ENCODE data around the gene NPTN.
"Not testable (repeated sequence)": the region's sequence is repeated elsewhere in the genome, so short reads cannot be mapped to it uniquely, and the experiment has no call there.

Gene NPTN

DNA sequence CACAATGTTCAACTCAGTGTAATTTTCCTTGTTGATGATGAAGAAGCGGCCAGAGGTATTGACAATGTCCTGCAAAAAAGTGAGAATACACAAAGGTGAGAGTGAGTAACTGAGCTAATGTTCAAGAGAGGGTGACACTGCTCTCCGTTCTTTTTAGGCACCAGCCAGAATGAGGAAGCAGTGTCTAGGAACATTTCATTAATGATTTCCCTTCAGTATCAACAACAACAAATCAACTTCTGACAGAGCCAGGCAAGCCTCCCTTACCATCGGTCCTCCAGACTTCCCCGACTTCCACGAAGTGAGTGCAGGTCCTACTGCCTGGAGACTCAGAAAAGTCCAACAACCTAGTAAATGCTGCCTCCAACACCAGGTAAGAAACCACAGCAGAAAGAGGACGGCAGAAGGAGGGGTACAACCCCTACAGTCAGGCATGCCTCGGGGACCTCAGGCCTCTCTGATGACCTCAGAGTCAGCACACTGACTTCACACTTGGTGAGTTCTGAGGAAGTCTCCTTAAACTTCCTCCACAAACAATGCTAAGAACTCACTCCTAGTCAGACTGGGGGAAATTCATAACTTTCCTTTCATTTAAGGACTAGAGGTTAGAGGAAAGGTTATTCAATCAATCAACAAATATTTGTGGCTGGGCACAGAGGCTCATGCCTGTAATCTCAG lies 62.7 kb downstream of the NPTN start:
- DNase-seq: no peak

DNA sequence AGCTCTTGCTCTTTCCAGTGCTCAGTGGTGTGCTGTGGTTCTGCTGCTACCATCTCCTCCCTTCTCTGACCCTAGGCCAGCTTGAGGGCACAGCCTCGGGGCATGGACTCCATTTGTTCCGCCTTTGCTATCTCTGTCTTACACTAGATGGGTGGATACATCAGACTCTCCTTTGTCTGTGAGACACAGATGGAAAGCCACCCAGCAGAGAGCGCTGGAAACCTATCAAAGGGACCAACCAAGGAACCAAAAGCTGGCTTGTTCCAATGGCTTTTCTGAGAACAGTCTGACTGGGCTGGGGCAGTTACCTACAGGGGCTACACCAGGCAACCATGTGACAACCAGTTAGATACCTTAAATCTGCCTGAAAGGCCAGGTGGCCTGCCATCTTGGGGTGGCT lies 63.8 kb downstream of the NPTN start:
- no peak for DNase-seq

DNA sequence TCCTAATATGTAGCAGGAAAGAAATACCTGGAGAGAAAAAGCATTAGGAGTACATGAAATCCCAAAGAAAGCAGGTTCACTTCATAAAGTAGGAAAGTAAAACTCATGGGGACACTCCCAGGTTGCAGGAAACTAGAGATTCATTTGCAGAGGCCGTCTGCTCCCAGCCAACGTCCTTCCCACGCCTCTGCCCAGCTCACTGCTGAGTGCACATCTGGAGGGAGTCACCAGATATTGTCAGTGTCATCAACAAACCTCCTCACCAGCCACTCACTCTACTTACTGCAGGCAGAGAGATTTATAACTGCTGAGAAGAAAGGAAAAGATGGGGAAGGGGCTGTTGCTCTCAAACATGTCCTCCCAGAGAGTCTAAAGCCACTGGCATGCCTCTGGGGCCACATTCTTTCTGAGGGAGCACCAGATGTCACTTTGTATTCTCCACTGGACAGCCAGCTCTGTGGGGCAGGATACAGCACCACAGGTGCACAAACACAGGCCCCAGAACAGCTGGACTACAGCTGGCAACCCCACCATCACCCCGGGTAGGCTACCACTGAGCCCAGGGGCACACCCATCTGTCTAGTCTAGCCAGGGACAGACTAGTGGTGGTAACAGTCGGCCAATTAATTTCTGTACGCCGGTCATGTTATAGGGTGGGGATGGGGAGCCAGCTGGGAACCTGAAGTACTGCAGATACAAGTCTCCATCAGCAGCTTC lies 64.5 kb downstream of the NPTN start:
- no peak for DNase-seq

DNA sequence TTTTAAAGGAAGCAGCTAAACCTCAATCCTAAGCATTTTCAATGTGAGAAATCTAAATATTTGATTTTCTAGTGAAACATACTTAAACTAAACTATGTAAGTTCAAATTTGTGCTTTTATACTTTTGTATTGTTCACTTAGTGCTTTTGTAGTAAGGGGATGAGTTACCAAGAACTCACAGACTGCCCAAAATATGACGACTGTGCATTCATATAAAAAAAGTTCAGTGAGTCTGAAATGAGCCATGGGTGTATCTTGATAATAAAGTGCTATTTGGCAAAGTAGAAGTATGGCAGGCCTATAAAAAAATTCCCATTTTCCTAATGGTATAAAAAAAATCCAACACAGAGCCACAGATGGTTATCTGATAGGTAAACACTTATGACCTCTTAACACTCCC lies 66.2 kb downstream of the NPTN start:
- DNase-seq: no peak

DNA sequence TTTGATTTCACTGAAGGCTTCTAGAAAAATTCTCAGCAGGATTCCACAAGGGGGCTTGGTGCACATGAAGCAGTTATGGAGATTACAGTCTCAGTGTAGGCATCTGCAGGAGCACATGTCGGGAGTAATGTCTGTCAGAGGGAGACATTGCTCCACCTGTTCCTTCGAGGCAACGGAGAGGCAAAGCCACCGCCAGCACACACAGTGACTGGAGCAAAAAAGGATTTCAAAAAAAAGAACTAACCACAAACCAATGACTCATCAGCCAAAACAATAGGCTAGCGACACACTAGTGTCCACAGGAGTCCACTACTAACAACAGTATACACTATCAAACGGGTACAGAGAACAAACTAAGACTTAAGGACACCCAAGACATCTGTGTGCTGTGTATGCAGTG lies 68.9 kb downstream of the NPTN start:
- DNase-seq: no peak

DNA sequence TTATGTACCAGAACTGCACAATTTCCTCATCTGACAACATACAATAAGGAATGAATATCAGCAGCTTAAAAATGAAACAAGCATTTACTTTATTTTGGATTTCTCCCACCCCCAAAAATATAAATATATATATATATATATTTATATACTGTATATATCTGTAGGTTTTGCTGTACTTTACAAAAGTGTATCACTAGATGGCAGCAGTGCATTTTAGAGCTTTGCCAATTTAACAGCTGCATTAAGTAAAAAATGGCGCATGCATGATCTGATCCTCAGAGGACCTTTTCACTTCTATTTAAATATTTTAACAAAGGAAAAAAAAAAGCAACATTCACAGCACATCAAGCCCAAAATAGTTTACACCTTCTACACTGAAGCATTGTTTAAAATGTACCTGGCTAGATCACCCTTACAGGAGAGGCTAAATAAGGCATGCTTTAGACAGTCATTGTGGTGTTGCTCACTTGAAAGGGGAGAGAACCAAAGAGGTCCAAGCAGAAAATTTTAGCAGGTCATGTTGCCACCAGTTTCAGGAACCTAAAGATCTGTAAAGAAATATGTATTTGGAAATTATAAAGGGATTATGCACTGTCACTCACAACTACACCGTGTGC lies 72.6 kb downstream of the NPTN start:
- DNase-seq: no peak

DNA sequence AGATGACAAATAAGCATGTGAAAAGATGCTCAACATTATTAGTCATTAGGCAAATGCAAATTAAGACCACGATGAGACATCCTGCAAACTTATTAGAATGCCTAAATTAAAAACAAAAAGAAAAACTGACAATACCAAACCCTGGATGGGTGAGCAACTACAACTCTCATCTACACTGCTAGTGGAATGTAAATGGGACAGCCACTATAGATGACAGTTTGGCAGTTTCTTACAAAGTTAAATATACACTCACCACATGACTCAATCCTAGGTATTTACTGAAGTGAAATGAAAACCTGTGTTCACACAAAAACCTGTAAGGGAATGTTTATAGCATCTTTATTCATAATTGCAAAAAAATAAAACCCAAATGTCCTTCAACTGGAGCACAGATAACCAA lies 74.7 kb downstream of the NPTN start:
- no peak for DNase-seq

DNA sequence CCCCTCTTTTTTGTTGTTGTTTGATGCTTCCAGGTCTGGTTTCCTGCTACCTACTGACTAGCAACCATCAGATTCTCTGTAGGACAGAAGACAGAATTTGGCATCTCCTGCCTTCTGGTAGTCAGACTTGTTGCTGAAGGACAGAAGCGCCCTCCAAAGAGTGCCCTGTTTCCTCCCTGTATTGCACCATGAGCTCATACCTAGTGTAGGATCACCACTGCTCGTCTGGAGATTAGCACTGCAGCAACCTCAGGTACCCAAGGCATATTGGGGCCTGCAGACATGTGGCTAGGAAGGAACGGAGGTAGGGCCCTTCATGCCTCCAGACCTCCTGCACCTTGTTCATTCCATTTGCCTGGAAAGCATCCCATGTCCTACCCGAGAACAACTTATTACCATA lies 78.1 kb downstream of the NPTN start:
- no peak for DNase-seq

DNA sequence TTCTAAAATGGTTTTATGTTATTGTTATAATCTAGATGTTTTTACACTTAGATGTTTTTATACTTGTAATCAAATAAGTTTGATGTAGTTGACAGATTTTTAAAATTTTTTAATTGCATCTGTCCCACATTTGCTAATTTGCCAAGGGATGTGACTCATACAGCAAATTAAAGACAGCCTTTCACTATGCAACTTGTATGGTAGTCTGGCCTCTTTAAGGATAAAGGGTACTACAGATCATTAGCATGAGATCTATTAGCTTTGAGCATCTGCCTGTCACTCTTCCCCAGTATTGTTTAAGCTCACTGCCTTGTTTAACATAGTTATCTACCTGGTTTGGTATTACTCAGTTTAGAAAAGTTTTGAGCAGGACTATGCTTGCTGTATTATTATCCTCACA lies 83.0 kb downstream of the NPTN start:
- no peak for DNase-seq

DNA sequence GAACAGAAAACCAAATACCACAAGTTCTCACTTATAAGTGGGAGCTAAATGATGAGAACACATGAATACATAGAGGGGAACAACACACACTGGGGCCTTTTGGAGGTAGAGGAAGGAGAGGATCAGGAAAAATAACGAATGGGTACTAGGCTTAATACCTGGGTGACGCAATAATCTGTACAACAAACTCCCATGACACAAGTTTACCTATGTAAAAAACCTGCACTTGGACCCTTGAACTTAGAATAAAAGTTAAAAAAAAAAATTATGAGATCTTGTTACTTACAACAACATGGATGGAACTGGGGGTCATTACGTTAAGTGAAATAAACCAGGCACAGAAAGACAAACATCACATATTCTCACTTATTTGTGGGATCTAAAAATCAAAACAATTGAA lies 84.3 kb downstream of the NPTN start:
- DNase-seq: not testable (repeated sequence)

DNA sequence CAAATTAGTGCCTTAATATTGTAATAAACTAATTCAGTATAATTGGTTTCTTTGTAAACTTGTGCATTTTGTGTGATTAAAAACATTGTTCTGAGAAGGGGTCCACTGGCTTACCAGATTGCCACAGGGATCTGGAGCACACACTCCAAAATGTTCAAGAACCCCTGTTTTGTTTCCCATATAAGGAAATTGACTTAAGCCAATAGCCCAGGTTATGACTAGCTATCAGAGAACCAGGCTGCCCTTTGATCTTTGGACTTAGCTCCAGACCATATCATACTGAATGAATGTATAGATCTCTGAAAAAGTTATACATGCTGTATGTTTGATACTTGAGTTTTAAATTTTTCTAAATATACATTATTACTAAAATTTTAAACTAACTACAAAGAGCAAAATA lies 91.7 kb downstream of the NPTN start:
- DNase-seq: no peak

DNA sequence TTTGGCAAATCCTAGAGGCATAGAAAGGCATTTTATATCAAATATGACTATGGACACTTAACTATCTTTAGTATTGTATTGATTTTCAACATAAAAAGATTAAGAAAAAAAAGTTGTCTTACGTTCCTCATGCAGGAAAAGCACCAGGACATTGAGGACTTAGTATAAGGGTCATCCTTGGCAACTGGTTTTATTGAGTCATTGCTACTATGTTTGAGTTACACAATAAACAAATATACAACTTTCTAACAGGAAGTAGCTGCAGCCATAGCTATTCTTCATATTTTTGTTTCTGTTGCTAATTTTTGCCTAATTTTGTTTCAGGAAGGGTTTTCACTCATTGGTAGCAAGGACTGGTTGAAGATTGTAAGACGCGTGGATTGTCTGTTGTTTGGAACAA lies 93.0 kb downstream of the NPTN start:
- no peak for DNase-seq

DNA sequence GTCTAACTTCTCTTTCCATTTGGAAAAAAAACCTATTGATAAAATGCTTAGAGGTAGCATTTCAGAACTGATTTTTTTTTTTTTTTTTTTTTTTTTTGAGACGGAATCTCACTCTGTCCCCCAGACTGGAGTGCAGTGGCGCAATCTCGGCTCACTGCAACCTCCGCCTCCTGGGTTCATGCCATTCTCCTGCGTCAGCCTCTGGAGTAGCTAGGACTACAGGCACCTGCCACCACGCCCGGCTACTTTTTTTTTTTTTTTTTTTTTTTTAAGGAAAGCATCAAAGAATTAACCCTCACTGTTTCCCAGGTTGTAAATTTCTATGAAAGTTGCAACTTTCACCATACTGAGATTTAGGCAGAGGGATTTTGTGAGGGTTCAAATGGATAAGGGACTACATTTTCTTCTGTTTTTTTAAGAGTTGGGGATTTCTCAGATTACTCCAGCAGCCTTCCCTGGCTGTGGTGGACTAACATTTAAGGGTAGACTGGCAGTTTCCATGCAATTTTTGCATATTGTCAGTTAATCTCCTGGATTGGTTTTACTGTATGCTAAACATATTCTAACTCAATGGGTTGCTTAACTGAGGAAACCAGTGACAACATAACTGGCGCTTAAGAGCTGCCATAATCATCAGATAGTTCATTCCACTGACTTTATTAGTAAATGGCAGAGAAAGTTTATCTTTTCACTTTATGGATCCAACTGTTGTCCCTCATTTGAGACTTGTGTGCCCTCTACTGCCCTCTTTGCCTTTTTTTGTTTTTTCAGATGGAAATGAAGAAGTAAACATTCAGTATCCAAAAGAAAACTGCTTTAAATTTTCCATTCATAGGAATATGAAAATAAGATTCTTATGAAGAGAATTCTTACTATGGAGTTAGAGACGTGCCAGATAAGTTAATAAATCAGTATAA lies 93.7 kb downstream of the NPTN start:
- no peak for DNase-seq

DNA sequence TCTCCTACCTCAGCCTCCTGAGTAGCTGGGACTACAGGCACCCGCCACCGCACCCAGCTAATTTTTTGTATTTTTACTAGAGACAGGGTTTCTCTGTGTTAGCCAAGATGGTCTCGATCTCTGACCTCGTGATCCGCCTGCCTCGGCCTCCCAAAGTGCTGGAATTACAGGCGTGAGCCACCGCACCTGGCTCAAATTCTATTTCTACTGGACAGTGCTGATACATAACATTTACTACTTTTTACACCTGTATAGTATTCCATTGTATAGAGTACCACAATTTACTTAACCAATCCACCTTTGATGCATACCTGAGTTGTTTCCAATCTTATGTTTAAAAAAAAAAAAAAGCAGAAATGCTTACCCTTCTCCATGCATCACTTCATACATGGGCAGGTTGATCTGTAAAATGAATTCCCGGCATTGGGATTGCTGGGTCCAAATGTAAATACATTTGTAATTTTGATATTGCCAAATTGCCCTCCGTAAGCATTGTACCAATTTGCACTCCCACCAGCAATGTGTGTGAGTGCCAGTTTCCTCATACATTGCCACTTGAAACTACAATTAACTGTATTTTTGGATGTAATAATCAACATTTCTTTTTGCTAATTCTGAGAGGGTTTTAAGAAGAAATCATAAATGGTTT lies 94.5 kb downstream of the NPTN start:
- no peak for DNase-seq

DNA sequence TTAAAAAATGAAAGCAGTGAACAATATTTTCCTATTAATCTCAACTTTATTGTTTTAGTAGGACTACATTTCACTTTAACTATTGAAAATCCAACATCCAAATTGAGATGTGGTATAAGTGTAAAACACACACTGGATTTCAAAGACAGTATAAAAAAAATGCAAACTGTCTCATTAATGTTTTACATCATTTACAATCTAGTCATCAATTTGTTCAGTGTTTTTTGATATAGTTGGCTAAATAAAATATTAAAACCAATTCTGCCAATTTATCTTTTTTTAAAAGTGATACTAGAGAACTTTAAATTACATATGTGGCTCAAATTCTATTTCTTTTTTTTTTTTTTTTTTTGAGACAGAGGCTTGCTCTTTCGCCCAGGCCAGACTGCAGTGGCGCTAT lies 95.1 kb downstream of the NPTN start:
- DNase-seq: no peak

DNA sequence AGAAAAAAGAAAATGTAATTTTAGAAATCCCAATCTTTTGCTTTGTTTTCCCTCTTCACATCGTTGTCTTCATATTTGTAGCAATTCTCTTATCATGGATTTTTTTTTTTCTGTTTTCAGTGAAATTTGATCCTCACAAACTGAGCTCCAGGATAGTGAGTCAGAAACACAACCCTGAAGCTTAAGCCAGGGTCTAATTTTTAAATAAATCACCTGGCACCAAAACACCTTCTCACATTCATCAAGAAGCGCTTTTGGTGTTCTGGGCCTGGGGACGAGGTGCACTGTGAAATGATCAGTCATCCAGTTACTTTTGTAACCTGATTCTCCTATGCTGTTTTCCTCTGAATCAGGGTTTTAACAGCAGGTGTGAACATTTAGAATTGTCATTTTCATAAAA lies 102.5 kb downstream of the NPTN start:
- no peak for DNase-seq

DNA sequence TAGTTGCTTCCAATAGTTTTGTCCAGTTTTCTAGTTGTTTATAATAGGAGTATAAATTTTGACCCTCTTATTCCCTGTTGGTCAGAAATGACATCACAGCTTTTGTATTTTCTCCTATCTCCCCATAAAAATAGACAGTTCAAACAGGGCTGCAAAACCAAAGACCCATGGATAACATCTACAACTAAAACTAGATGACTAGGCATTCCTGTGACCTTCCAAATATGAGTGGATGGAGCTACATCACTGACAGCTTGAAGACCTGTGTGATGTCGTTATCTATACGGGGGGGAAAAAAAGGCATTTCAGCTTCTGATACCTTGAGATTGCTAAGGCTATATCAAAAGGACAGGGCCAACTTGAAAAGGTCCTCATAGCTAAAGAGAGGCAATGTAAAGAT lies 105.6 kb downstream of the NPTN start:
- no peak for DNase-seq

DNA sequence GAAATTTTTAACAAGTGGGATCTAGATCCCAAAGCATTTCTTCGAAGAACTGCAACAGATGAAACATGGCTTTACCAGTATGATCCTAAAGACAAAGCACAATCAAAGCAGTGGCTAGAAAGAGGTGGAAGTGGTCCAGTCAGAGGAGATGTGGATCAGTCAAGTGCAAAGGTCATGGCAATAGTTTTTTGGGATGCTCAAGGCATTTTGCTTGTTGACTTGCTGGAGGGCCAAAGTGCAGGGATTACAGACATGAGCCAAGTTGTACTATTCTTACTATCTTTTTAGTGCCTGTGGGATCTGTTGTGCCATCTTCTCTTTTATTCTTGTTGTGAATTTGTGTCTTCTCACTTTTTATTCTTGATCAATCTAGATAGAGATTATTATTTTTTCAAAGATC lies 108.3 kb downstream of the NPTN start:
- DNase-seq: no peak

DNA sequence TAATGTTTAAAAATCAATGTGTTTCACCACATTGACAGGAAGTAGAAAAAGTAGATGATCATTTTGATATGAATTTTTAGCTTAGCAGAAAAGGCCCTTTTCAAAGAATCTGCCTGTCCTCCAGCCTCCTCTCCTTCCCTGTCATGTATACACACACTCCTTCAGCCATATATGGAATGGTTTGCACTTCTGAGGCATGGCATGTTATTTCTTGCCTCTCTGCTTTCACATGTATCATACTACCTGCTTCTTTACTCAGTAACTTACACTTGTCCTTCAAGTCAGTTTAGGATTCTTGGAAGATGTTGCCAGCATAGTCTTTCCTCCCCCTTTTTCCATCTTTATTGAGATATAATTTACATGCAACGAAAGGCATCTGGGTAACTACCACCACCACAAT lies 111.2 kb downstream of the NPTN start:
- no peak for DNase-seq

DNA sequence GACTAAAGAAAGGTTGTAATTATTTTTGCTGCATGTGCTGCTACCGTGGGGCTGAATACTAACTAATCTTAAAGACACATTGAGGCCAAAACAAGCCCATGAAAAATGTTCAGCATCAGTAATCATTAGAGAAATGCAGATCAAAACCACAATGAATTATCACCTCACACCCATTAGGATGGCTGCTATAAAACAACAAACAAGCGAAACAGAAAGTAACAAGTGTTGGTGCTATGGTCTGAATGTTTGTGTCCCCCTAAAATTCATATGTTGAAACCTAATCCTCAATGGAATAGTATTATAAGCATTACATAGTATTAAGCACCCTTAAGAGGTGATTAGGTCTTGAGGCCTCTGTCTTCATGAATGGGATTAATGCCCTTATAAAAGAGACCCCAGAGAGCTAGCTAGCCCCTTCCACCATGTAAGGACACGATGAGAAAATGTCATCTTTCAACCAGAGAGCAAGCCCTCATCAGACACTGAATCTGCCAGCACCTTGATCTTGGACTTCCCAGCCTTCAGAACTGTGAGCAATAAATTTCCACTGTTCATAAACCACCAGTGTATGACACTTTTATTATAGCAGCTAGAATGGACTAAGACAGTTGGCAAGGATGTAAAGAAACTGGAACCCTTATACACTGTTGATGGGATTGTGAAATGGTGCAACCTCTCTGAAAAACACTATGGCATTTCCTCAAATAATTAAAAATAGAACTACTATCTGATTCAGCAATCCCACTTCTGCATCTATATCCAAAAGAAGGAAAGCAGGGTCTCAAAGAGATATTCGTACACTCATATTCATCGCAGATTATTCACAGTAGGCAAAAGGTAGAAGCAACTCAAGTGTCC lies 114.1 kb downstream of the NPTN start:
- DNase-seq: no peak

DNA sequence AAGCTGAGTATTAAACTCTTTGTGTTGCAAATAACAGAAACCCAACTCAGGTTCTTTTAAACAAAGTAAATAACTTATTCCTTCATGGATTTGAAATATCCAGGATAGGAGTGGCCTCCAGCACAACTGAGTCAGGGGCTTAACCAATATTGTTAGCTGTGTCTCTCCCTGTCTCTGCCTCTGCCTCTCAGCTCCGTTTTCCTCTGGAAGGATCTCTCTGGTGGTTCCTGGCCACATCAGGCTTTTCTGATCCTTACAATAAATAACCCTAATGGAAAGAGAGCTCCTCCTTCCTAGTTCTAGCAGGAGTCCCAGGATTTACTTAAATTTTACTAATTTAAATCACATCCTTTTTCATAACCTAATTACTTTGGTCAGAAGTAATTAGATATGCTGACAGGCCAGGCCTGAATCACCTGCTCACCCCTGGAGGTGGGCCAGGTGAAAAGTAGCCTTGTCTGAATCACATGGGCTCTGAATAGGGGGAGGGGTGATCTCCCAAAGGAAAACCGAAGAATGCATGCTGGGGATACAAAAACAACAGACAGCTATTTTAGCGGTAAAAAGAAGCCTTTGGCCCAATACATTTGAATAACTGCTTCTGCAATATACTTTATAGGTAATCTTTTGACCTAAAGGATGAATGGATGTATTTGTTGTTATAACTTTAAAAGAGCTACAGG lies 114.9 kb downstream of the NPTN start:
- DNase-seq: no peak
